ENCODE data around the gene SURF4.

The SURF4 gene

DNA sequence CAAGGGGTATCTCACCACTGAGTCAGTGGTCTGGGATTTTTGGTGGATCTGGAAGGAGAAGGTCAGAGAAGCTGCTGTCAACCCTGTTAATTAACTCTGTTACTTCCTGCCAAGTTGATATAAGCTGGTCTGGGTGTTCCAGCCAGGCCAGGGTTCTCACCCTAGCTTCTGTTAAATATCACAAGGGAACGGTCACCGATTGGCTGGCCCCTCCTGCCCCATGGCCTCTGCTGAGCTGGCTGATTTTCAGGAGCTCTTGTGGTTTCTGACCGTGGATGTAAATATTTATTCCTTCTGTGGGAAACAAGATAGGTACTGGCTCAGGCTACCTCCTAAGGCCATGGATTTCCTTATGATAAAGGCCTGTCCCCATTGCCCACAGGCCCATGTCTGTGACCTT is 47.4 kb upstream of the SURF4 start:
- no peak overlapping the region for H2AFZ ChIP-seq (ENCODE audit: low read length)
- H3K4me2 ChIP-seq (ENCODE audit: low read depth, low read length, poor library complexity, severe bottlenecking) = no peak overlapping the region
- H3K4me1 ChIP-seq (ENCODE audit: insufficient read depth, low read length, poor library complexity, severe bottlenecking) = peaks cover 10% of the 10 kb centered on the region
- no peak overlapping the region for H3K9ac ChIP-seq (ENCODE audit: low read depth, low read length, poor library complexity, severe bottlenecking)
- TF ChIP-seq EZH2phosphoT487 (IDR thresholded peaks at IDR 0.05; ENCODE audit: borderline replicate concordance) = no peak
- TF ChIP-seq, protein P1, sequence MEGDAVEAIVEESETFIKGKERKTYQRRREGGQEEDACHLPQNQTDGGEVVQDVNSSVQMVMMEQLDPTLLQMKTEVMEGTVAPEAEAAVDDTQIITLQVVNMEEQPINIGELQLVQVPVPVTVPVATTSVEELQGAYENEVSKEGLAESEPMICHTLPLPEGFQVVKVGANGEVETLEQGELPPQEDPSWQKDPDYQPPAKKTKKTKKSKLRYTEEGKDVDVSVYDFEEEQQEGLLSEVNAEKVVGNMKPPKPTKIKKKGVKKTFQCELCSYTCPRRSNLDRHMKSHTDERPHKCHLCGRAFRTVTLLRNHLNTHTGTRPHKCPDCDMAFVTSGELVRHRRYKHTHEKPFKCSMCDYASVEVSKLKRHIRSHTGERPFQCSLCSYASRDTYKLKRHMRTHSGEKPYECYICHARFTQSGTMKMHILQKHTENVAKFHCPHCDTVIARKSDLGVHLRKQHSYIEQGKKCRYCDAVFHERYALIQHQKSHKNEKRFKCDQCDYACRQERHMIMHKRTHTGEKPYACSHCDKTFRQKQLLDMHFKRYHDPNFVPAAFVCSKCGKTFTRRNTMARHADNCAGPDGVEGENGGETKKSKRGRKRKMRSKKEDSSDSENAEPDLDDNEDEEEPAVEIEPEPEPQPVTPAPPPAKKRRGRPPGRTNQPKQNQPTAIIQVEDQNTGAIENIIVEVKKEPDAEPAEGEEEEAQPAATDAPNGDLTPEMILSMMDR (conservative IDR thresholded peaks at IDR 0.05; ENCODE audit: low read length) = no peak
- H3K9me3 ChIP-seq (ENCODE audit: insufficient read depth, low read depth, low read length) = no peaks in the 10 kb centered on the region; the same call in 1 of the 2 replicates
- no peaks in the 10 kb centered on the region for H3K9me2 ChIP-seq (replicated peaks; ENCODE audit: low read depth, low read length)
- no peaks in the 10 kb centered on the region for H3F3A ChIP-seq (ENCODE audit: low read depth)
- no peaks in the 10 kb centered on the region for H3K27me3 ChIP-seq (ENCODE audit: insufficient read depth, low read length, poor library complexity, severe bottlenecking)
- no peaks in the 10 kb centered on the region for H3K36me3 ChIP-seq (ENCODE audit: insufficient read depth, low read length)
- H3K4me3 ChIP-seq (ENCODE audit: low read length, poor library complexity, severe bottlenecking) = no peak overlapping the region
- no peaks in the 10 kb centered on the region for H4K20me1 ChIP-seq (ENCODE audit: insufficient read depth, low read length, poor library complexity, severe bottlenecking)
- H3K79me2 ChIP-seq (ENCODE audit: insufficient read depth, low read length) = 0 out of 2 replicates have a peak, but pooled peaks cover 2% of the 10 kb centered on the region

- Histone ChIP-seq H3K9me3 (ENCODE audit: insufficient read depth, low read depth, low read length) (no peaks in the 10 kb centered on the region), H4K20me1 (ENCODE audit: insufficient read depth, low read length, poor library complexity, severe bottlenecking) (peaks cover 6% of the 10 kb centered on the region), H3K36me3 (ENCODE audit: insufficient read depth, low read length) (no peaks in the 10 kb centered on the region), H3K9me2 (replicated peaks; ENCODE audit: low read depth, low read length) (no peaks in the 10 kb centered on the region), H3K4me2 (ENCODE audit: low read depth, low read length, poor library complexity, severe bottlenecking) (no peak within 1 kb of the TSS), H3K4me1 (ENCODE audit: insufficient read depth, low read length, poor library complexity, severe bottlenecking) (peaks cover 17% of the 10 kb centered on the region), H3K9ac (ENCODE audit: low read depth, low read length, poor library complexity, severe bottlenecking) (no peak within 1 kb of the TSS), H2AFZ (ENCODE audit: low read length) (no peak within 1 kb of the TSS), H3K27me3 (ENCODE audit: insufficient read depth, low read length, poor library complexity, severe bottlenecking) (no peaks in the 10 kb centered on the region), H3K4me3 (ENCODE audit: low read length, poor library complexity, severe bottlenecking) (no peak within 1 kb of the TSS), H3K79me2 (ENCODE audit: insufficient read depth, low read length) (peaks cover 13% of the 10 kb centered on the region), H3F3A (ENCODE audit: low read depth) (no peaks in the 10 kb centered on the region)
- no peak for TF ChIP-seq EZH2phosphoT487 (IDR thresholded peaks at IDR 0.05; ENCODE audit: borderline replicate concordance)
- TF ChIP-seq, protein P1 (conservative IDR thresholded peaks at IDR 0.05; ENCODE audit: low read length) = peak; percentile 44; the same call in 1 of the 2 replicates
Observed at GRCh38 chr9:133421615-133422542, 46.0 kb upstream of the SURF4 start, which contains the start of gene ADAMTS13. Gene ADAMTS13 (plus strand): TSS chr9:133422367. CDS start chr9:133422444, 77 bp downstream.

DNA sequence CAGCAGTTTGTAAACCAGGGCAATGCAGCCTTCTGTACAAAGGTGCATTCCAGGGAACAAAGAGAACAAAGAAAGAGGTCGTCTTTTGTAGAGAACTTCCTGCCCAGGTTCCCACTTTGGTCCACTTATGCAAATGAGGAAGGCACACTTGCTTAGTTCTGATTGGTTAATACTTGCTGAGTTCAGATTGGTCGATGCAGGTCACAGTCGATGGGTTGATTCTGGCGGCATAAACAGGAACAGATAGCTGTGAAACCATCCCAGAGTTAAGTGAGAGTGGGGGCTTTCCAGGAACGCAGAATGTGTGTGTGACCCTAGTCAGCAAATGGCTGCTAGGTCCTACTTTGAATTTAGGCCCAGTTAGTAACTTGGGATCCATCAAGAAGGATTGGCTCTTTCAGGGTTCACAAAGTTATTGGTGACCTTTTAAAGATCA is 44.5 kb upstream of the SURF4 start:
- Histone ChIP-seq H3K9ac (ENCODE audit: low read depth, low read length, poor library complexity, severe bottlenecking) (no peak overlapping the region), H3F3A (ENCODE audit: low read depth) (no peaks in the 10 kb centered on the region), H3K27me3 (ENCODE audit: insufficient read depth, low read length, poor library complexity, severe bottlenecking) (no peaks in the 10 kb centered on the region), H4K20me1 (ENCODE audit: insufficient read depth, low read length, poor library complexity, severe bottlenecking) (peaks cover 16% of the 10 kb centered on the region), H2AFZ (ENCODE audit: low read length) (no peak overlapping the region), H3K4me2 (ENCODE audit: low read depth, low read length, poor library complexity, severe bottlenecking) (no peak overlapping the region), H3K36me3 (ENCODE audit: insufficient read depth, low read length) (no peaks in the 10 kb centered on the region), H3K9me2 (replicated peaks; ENCODE audit: low read depth, low read length) (no peaks in the 10 kb centered on the region), H3K4me1 (ENCODE audit: insufficient read depth, low read length, poor library complexity, severe bottlenecking) (peaks cover 32% of the 10 kb centered on the region), H3K9me3 (ENCODE audit: insufficient read depth, low read depth, low read length) (no peaks in the 10 kb centered on the region), H3K4me3 (ENCODE audit: low read length, poor library complexity, severe bottlenecking) (no peak overlapping the region), H3K79me2 (ENCODE audit: insufficient read depth, low read length) (peaks cover 28% of the 10 kb centered on the region)
- TF ChIP-seq, protein P1 (conservative IDR thresholded peaks at IDR 0.05; ENCODE audit: low read length) = no peak
- no peak for TF ChIP-seq EZH2phosphoT487 (IDR thresholded peaks at IDR 0.05; ENCODE audit: borderline replicate concordance)

Measured in Loucy (cell line).